C4-2B (cell line): ENCODE data around the gene OR51B6.
A peak's percentile ranks its signal among the peaks of the same experiment; 100 is the strongest.
"Not testable (repeated sequence)": the region's sequence is repeated elsewhere in the genome, so short reads cannot be mapped to it uniquely, and the experiment has no call there.

Experiments
- H3K27ac ChIP-seq: fragments of 450-650 bp; 2 replicates; pipeline ENCODE4 v1.5.1; 2017
- CTCF ChIP-seq: fragments of 450-650 bp; conservative IDR thresholded peaks from 2 replicates; pipeline ENCODE4 v1.5.1; 2017; ENCODE audit warnings: mild to moderate bottlenecking
- ZFX ChIP-seq: fragments of 450-650 bp; IDR thresholded peaks from 2 replicates; pipeline ENCODE4 v1.6.1; 2017

OR51B6 gene

GRCh38 chr11:5351208-5351607 is at the start of gene OR51B6:
Gene OR51B6 (plus strand): TSS chr11:5351508. CDS start chr11:5351508, 0 bp downstream.
- no peak for TF ChIP-seq CTCF
- no peak for TF ChIP-seq ZFX
- H3K27ac ChIP-seq = no peak within 1 kb of the TSS

- H3K27ac ChIP-seq = no peak within 1 kb of the TSS
- TF ChIP-seq ZFX (no peak), CTCF (no peak)
Measured at GRCh38 chr11:5301846-5302245, 49.5 kb upstream of the OR51B6 start, which contains the start of gene OR51B4. Gene OR51B4 (minus strand): TSS chr11:5301946. CDS start chr11:5301946, 0 bp downstream.

- H3K27ac ChIP-seq = no peak overlapping the region
- TF ChIP-seq CTCF = no peak
Measured at GRCh38 chr11:5303626-5304025, 47.7 kb upstream of the OR51B6 start.

GRCh38 chr11:5304046-5304445 is 47.3 kb upstream of the OR51B6 start:
- no peak overlapping the region for H3K27ac ChIP-seq
- TF ChIP-seq CTCF = no peak
- TF ChIP-seq ZFX = no peak

- TF ChIP-seq ZFX (no peak), CTCF (no peak)
- no peak overlapping the region for H3K27ac ChIP-seq
Measured at GRCh38 chr11:5307256-5308019, 43.9 kb upstream of the OR51B6 start.

GRCh38 chr11:5310423-5310822 is 40.9 kb upstream of the OR51B6 start:
- TF ChIP-seq ZFX (no peak), CTCF (no peak)
- no peak overlapping the region for H3K27ac ChIP-seq

- H3K27ac ChIP-seq = not testable (repeated sequence)
Measured at GRCh38 chr11:5313326-5314023, 37.8 kb upstream of the OR51B6 start.

- TF ChIP-seq CTCF = peak; percentile 17
- TF ChIP-seq ZFX = no peak
- no peak overlapping the region for H3K27ac ChIP-seq
Measured at GRCh38 chr11:5317292-5317691, 34.0 kb upstream of the OR51B6 start.
